Stimulated activated naive CD4-positive, alpha-beta T cell treated with Interleukin-2 at 50 U/mL for 16 hours (primary cell): ENCODE measurements around the gene CCDC33.

Experiments
- DNase-seq: peaks from one replicate; lab custom pipeline; 2025; lab: John Stamatoyannopoulos, UW

CCDC33 gene

GRCh38 chr15:74382004-74382816 is 146.1 kb downstream of the CCDC33 start:
- peak; percentile 64 for DNase-seq

- no peak for DNase-seq
Observed at GRCh38 chr15:74383286-74383685, 147.2 kb downstream of the CCDC33 start.

GRCh38 chr15:74383695-74384565 is 147.8 kb downstream of the CCDC33 start:
- peak; percentile 55 for DNase-seq

- no peak for DNase-seq
Observed at GRCh38 chr15:74384566-74384880, 148.4 kb downstream of the CCDC33 start.

- DNase-seq, result peak; percentile 39
Observed at GRCh38 chr15:74384881-74385643, 148.9 kb downstream of the CCDC33 start.

GRCh38 chr15:74385733-74386132 is 149.6 kb downstream of the CCDC33 start:
- no peak for DNase-seq
